ENCODE measurements around the gene SIPA1L3.
A peak's percentile ranks its signal among the peaks of the same experiment; 100 is the strongest.

Gene SIPA1L3

GRCh38 chr19:38231918-38232317 is 324.9 kb downstream of the SIPA1L3 start:
- DNase-seq (ENCODE audit: low read depth): no peak
- no peak overlapping the region for H3K4me3 ChIP-seq (ENCODE audit: low read length)
- TF ChIP-seq CTCF (conservative IDR thresholded peaks at IDR 0.05; ENCODE audit: low read length): no peak

GRCh38 chr19:38233740-38234251 is 326.8 kb downstream of the SIPA1L3 start:
- TF ChIP-seq CTCF (conservative IDR thresholded peaks at IDR 0.05; ENCODE audit: low read length): peak; percentile 85
- H3K4me3 ChIP-seq (ENCODE audit: low read length): no peak overlapping the region
- DNase-seq (ENCODE audit: low read depth): peak; percentile 55

GRCh38 chr19:38234615-38235014 is 327.6 kb downstream of the SIPA1L3 start:
- H3K4me3 ChIP-seq (ENCODE audit: low read length): no peak overlapping the region
- DNase-seq (ENCODE audit: low read depth): no peak
- no peak for TF ChIP-seq CTCF (conservative IDR thresholded peaks at IDR 0.05; ENCODE audit: low read length)

- TF ChIP-seq CTCF (conservative IDR thresholded peaks at IDR 0.05; ENCODE audit: low read length): no peak
- DNase-seq (ENCODE audit: low read depth): no peak
- H3K4me3 ChIP-seq (ENCODE audit: low read length): no peak overlapping the region
Observed at GRCh38 chr19:38239816-38240215, 332.8 kb downstream of the SIPA1L3 start.

GRCh38 chr19:38243279-38243673 is 336.3 kb downstream of the SIPA1L3 start:
- no peak for DNase-seq (ENCODE audit: low read depth)
- TF ChIP-seq CTCF (conservative IDR thresholded peaks at IDR 0.05; ENCODE audit: low read length): no peak
- H3K4me3 ChIP-seq (ENCODE audit: low read length): no peak overlapping the region

- no peak overlapping the region for H3K4me3 ChIP-seq (ENCODE audit: low read length)
Observed at GRCh38 chr19:38245826-38246498, 339.0 kb downstream of the SIPA1L3 start.

More at GRCh38 chr19:38245826-38246498, 339.0 kb downstream of the SIPA1L3 start:
- TF ChIP-seq CTCF (conservative IDR thresholded peaks at IDR 0.05; ENCODE audit: low read length): no peak
- peak; percentile 76 for DNase-seq (ENCODE audit: low read depth)

All from AG10803 (cell line).